ENCODE data around the gene ADAMTS1.
A peak's percentile ranks its signal among the peaks of the same experiment; 100 is the strongest.

ADAMTS1 gene

GRCh38 chr21:26845066-26845758 lies at the start of gene ADAMTS1:
Gene ADAMTS1, minus strand, starts transcription at chr21:26845409. Its CDS starts 455 bp downstream, at chr21:26844954.
- ChIA-PET POLR2A (interaction anchor here (0.7 to 3.9 kb wide), 36 partner anchors 9 to 1900 kb away, joined by 3 to 34 read pairs (median 5); partner anchors contain the start of gene ADAMTS5), CTCF (interaction anchor here (0.6 to 2.1 kb wide), 20 partner anchors 11 to 1900 kb away, joined by 3 to 20 read pairs (median 4); no protein-coding TSS in a partner anchor)
- peaks cover 20 to 34% of the 10 kb centered on the region in 2 experiments for H3K36me3 ChIP-seq (ENCODE audit: control insufficient read depth in 2 of 2, insufficient read depth in 1 of 2, low read length in 2 of 2)
- H3K27ac ChIP-seq (ENCODE audit: extremely low read depth, low read depth, low read length) = peak within 1 kb of the TSS; percentile 99
- peak within 1 kb of the TSS; percentile 90 for H3K4me3 ChIP-seq (ENCODE audit: low read depth, low read length)
- peaks cover 2% of the 10 kb centered on the region; the same call in 1 of the 2 replicates for H3K4me1 ChIP-seq (ENCODE audit: control insufficient read depth, insufficient read depth, low read length)
- H3K9me3 ChIP-seq (ENCODE audit: control insufficient read depth, insufficient read depth, low read depth, low read length) = no peaks in the 10 kb centered on the region
- TF ChIP-seq TCF7L2 (IDR thresholded peaks at IDR 0.05; ENCODE audit: borderline replicate concordance, low read depth, low read length) = no peak
- peak; percentile 75 for TF ChIP-seq CTCF (tag by site-specific recombination; IDR thresholded peaks at IDR 0.05)
- TF ChIP-seq ZFHX2 (tag by site-specific recombination; conservative IDR thresholded peaks at IDR 0.05) = peak; percentile 75
- no peak for TF ChIP-seq ZNF785 (tag by site-specific recombination; IDR thresholded peaks at IDR 0.05)
- peak; percentile 86 for TF ChIP-seq SP3 (tag by site-specific recombination; IDR thresholded peaks at IDR 0.05)
- TF ChIP-seq PRDM10 (tag by site-specific recombination; IDR thresholded peaks at IDR 0.05) = no peak; the same call in 1 of the 2 replicates
- TF ChIP-seq ZNF549 (tag by site-specific recombination; IDR thresholded peaks at IDR 0.05) = peak; percentile 95
- TF ChIP-seq ZNF645 (tag by site-specific recombination; IDR thresholded peaks at IDR 0.05) = no peak
- no peak for TF ChIP-seq ZNF350 (tag by site-specific recombination; IDR thresholded peaks at IDR 0.05)
- TF ChIP-seq KLF1 (tag by site-specific recombination; IDR thresholded peaks at IDR 0.05) = peak; percentile 38; the same call in 1 of the 2 replicates
- TF ChIP-seq ZNF580 (tag by site-specific recombination; IDR thresholded peaks at IDR 0.05) = 0 out of 2 replicates have a peak, but pooled peaks have one; percentile 12
- TF ChIP-seq ZSCAN30 (tag by site-specific recombination; IDR thresholded peaks at IDR 0.05) = peak; percentile 90
- peak; percentile 76 for TF ChIP-seq IKZF3 (tag by site-specific recombination; IDR thresholded peaks at IDR 0.05)
- no peak for TF ChIP-seq ZNF426 (tag by site-specific recombination; IDR thresholded peaks at IDR 0.05)
- peak; percentile 81 for TF ChIP-seq ZNF660 (tag by site-specific recombination; IDR thresholded peaks at IDR 0.05)
- TF ChIP-seq ZNF169 (tag by site-specific recombination; IDR thresholded peaks at IDR 0.05) = no peak
- TF ChIP-seq KLF7 (tag by site-specific recombination; IDR thresholded peaks at IDR 0.05; ENCODE audit: borderline replicate concordance) = no peak
- TF ChIP-seq ZNF596 (tag by site-specific recombination; IDR thresholded peaks at IDR 0.05) = no peak
- no peak for TF ChIP-seq ZNF23 (tag by site-specific recombination; IDR thresholded peaks at IDR 0.05; ENCODE audit: borderline replicate concordance)
- no peak for TF ChIP-seq ZNF529 (tag by site-specific recombination; IDR thresholded peaks at IDR 0.05; ENCODE audit: insufficient replicate concordance)
- TF ChIP-seq ZNF501 (tag by site-specific recombination; IDR thresholded peaks at IDR 0.05) = peak; percentile 24; the same call in 1 of the 2 replicates
- TF ChIP-seq ZNF747 (tag by site-specific recombination; IDR thresholded peaks at IDR 0.05) = no peak
- TF ChIP-seq ZNF76 (tag by site-specific recombination; IDR thresholded peaks at IDR 0.05; ENCODE audit: borderline replicate concordance, low read depth) = peak; percentile 49; the same call in 1 of the 2 replicates
- TF ChIP-seq ZNF548 (tag by site-specific recombination; IDR thresholded peaks at IDR 0.05) = no peak
- TF ChIP-seq PATZ1 (tag by site-specific recombination; IDR thresholded peaks at IDR 0.05) = peak; percentile 97
- no peak; the same call in 1 of the 2 replicates for TF ChIP-seq ZBTB20 (tag by site-specific recombination; IDR thresholded peaks at IDR 0.05)
- no peak for TF ChIP-seq ZNF521 (tag by site-specific recombination; IDR thresholded peaks at IDR 0.05)
- TF ChIP-seq ZBTB7A (tag by site-specific recombination; IDR thresholded peaks at IDR 0.05; ENCODE audit: low read depth) = no peak

All from HEK293 (cell line).